HG03280 (cell line): ENCODE measurements around the gene NUF2.

Experiments
- ATAC-seq: cut with Tn5 transposase; IDR thresholded peaks from one replicate; pipeline ENCODE4 v1.9.1; 2021; ENCODE audit warnings: mild to moderate bottlenecking, moderate library complexity; ENCODE audit not compliant: unreplicated experiment

NUF2 gene

DNA sequence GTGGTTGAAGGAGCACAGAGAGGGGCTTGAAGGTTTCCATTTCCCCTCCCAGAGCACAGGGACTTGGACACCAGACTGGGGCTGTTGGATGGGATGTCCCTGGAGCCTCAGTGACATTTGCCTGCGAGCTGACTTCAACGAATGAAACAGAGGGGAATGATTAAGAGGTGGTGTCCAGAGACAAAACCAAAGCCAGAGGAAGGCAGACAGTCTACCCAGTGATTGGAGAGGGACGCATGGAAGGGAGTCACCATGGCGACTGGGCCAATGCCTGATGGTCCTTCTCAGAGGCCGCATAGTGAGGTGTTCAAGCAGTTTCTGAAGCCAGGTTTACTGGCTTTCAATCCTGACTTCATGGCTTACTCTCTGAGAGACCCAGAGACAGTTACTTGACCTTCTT lies 77.2 kb downstream of the NUF2 start:
- no peak for ATAC-seq

DNA sequence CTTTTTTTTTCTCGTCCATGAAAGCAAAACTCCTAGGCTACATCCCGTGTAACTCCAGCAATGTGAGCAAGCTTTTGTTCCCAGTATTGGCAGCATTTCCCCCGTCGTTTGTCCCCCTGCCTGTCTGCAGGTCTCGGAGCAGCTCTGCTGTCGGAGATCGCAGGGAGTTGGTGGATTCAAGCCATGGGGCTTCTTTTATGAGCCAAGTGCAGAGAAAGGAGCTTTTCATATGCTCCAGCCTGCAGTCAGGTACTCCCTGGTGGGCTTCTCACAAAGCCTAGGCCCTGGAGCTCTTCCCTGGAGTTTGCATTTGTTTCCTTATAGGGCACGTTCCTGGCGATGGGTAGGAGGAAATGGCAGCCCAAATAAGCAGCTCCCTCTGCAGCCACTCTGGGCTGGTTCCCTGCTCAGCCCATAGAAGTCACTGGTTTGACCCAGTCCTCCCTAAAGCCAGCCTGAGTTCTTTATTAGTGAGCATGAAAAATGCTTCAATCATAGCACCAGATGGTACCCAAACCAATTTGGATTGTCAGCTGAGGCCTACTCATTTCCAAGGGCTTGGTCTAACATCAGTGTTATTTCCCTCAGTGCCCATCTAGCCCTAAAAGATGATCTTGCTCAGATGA lies 78.3 kb downstream of the NUF2 start:
- no peak for ATAC-seq

- ATAC-seq, result no peak
These were observed 79.5 kb downstream of the NUF2 start for GRCh38 chr1:163401211-163401610.
